Natural killer cell (primary cell): ENCODE data around the gene PARVB. TPM values are rescaled to one million over a fixed set of nuclear protein-coding genes. Genes with fewer than 3 reads are reported as not detected.

Source experiments
- ATAC-seq, 3 donors: fragments of 150-1000 bp in 2 of 3; fragments of 200-7000 bp in 1 of 3; cut with Tn5 transposase; 1 replicate in 1 of 3; 2 replicates in 2 of 3; pipeline ENCODE4 v1.10.0; 2021; ENCODE audit warnings: mild to moderate bottlenecking in 2 of 3, moderate library complexity in 2 of 3
- DNase-seq, 2 donors: peaks; one replicate each; pipeline versions ENCODE4 v3.0.0 to v3.0.0-alpha.2; 2013 to 2021; ENCODE audit warnings: mixed read lengths in 1 of 2
- H3K27ac ChIP-seq: one replicate; pipeline ENCODE4 v1.5.1; 2013; ENCODE audit warnings: mild to moderate bottlenecking, low read length
- H3K27me3 ChIP-seq: one replicate; pipeline ENCODE4 v1.6.1; 2013; ENCODE audit warnings: low read length; ENCODE audit not compliant: control insufficient read depth, insufficient read depth
- H3K36me3 ChIP-seq: one replicate; pipeline ENCODE4 v1.6.1; 2013; ENCODE audit warnings: low read length; ENCODE audit not compliant: control insufficient read depth, insufficient read depth
- H3K4me1 ChIP-seq: one replicate; pipeline ENCODE4 v1.6.1; 2013; ENCODE audit warnings: low read length; ENCODE audit not compliant: control insufficient read depth, insufficient read depth
- H3K4me3 ChIP-seq: one replicate; pipeline ENCODE4 v1.5.1; 2013; ENCODE audit warnings: low read length
- H3K9me3 ChIP-seq: one replicate; pipeline ENCODE4 v1.6.1; 2013; ENCODE audit warnings: low read length; ENCODE audit not compliant: control insufficient read depth, insufficient read depth
- H3K27ac Mint-ChIP-seq, 2 donors: one replicate each; pipeline ENCODE4 v1.8.0; 2022; ENCODE audit warnings: mild to moderate bottlenecking in 2 of 2, mixed read lengths in 2 of 2, moderate library complexity in 1 of 2
- H3K27me3 Mint-ChIP-seq, 2 donors: one replicate each; pipeline ENCODE4 v1.8.0; 2022; ENCODE audit warnings: low read depth in 2 of 2, mixed read lengths in 2 of 2
- H3K36me3 Mint-ChIP-seq: one replicate; pipeline ENCODE4 v1.8.0; 2022; ENCODE audit warnings: mixed read lengths
- H3K4me1 Mint-ChIP-seq, 2 donors: one replicate each; pipeline ENCODE4 v1.8.0; 2022; ENCODE audit warnings: mixed read lengths in 2 of 2
- H3K4me3 Mint-ChIP-seq: one replicate; pipeline ENCODE4 v1.8.0; 2022; ENCODE audit warnings: mild to moderate bottlenecking, moderate library complexity, mixed read lengths
- H3K9me3 Mint-ChIP-seq, 2 donors: one replicate each; pipeline ENCODE4 v1.8.0; 2022; ENCODE audit warnings: mixed read lengths in 2 of 2
- WGBS: methylation state at CpG from one replicate; pipeline ENCODE4 v1.1.7; 2013; ENCODE audit warnings: missing lambda C conversion rate; ENCODE audit not compliant: insufficient coverage; 5-methylcytosine and 5-hydroxymethylcytosine counted together
- intact Hi-C: fragments of 100-400 bp; cut with micrococcal nuclease; formaldehyde crosslinking; loops from one replicate; pipeline ENCODE4 v1.14.2; 2022
- total RNA-seq, 4 donors: library from RNA; stranded (reverse); fragments of 120-200 nt in 1 of 4; gene quantifications; one replicate each; pipeline versions ENCODE4 v1.2.3 to v1.2.4, GENCODE V29; 2013 to 2022
- TF ChIP-seq, protein P1 (sequence below): fragments of 200-600 bp; IDR thresholded peaks from one replicate; pipeline ENCODE4 v1.8.0; 2022; ENCODE audit warnings: antibody characterized with exemption

The PARVB gene
- total RNA-seq, 3 donors from 2014 or later (not counting 1 experiment from before 2014, with no cell fraction given), result 2.9 to 12.5 (median 8.1) TPM

DNA sequence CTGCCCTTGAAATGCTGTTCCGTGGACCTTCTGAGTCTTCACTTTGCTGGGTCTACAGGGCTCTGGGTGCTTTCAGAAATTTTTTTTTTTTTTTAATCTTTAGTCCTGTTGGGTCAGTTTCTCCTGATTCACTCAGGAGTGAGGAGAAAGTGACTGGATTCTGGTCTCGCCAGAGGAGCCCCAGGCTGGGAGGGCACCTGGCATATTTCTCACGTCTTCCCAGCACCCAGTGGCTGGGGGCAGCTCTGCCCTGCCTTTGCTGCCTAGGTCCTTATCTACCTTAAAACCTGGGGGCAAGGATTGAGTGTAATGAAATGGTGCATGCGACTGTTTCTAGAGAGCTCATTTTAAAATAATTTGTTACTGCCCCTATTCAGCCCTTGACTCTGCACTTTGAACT lies 45.5 kb upstream of the PARVB start:
- H3K4me3 Mint-ChIP-seq, result no peak overlapping the region
- no peaks in the 10 kb centered on the region for H3K27me3 Mint-ChIP-seq
- Histone ChIP-seq H3K4me3 (no peak overlapping the region), H3K36me3 (peaks cover 77% of the 10 kb centered on the region), H3K9me3 (no peaks in the 10 kb centered on the region), H3K27ac (no peak overlapping the region), H3K4me1 (no peaks in the 10 kb centered on the region), H3K27me3 (no peaks in the 10 kb centered on the region)
- DNase-seq (no peak), ATAC-seq (no peak)
- TF ChIP-seq, protein P1, sequence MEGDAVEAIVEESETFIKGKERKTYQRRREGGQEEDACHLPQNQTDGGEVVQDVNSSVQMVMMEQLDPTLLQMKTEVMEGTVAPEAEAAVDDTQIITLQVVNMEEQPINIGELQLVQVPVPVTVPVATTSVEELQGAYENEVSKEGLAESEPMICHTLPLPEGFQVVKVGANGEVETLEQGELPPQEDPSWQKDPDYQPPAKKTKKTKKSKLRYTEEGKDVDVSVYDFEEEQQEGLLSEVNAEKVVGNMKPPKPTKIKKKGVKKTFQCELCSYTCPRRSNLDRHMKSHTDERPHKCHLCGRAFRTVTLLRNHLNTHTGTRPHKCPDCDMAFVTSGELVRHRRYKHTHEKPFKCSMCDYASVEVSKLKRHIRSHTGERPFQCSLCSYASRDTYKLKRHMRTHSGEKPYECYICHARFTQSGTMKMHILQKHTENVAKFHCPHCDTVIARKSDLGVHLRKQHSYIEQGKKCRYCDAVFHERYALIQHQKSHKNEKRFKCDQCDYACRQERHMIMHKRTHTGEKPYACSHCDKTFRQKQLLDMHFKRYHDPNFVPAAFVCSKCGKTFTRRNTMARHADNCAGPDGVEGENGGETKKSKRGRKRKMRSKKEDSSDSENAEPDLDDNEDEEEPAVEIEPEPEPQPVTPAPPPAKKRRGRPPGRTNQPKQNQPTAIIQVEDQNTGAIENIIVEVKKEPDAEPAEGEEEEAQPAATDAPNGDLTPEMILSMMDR, result no peak
- H3K9me3 Mint-ChIP-seq, result no peaks in the 10 kb centered on the region
- no peak overlapping the region for H3K27ac Mint-ChIP-seq
- peaks cover 10% of the 10 kb centered on the region for H3K36me3 Mint-ChIP-seq
- WGBS, result 93% methylated on average over 4 of the region's 4 CpGs
- H3K4me1 Mint-ChIP-seq, result no peaks in the 10 kb centered on the region
- intact Hi-C loops, result no loop called here

DNA sequence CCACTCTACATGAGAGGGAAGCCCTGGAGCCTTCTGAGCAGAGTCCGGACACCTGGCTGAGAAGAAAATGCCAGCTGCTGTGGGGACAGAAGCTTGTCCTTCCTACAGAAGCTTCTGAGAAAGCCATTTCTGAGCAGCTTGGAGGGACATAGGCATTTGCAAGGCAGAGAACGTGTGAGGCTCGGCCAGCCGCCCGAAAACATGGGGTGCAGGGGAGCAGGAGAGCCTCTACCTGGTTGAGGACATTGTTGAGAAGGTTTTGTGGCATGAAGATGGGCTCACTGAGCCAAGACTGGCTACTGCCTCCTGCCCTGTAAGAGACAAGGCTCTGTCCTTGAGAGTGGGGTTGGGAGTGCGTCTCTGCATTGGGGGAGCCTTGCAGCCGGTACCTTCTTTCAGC lies 43.5 kb upstream of the PARVB start:
- DNase-seq (no peak), ATAC-seq (no peak)
- H3K27me3 Mint-ChIP-seq, result no peaks in the 10 kb centered on the region
- H3K36me3 ChIP-seq, result peaks cover 74% of the 10 kb centered on the region
- no peaks in the 10 kb centered on the region for H3K9me3 ChIP-seq
- H3K27me3 ChIP-seq, result no peaks in the 10 kb centered on the region
- H3K4me3 ChIP-seq, result no peak overlapping the region
- no peaks in the 10 kb centered on the region for H3K4me1 ChIP-seq
- TF ChIP-seq, protein P1, result no peak
- H3K4me1 Mint-ChIP-seq, result no peaks in the 10 kb centered on the region
- no peak overlapping the region for H3K4me3 Mint-ChIP-seq
- H3K27ac Mint-ChIP-seq, result peak overlapping the region in 1 of 2 donors; percentile 52
- H3K9me3 Mint-ChIP-seq, result no peaks in the 10 kb centered on the region
- intact Hi-C loops, result no loop called here
- WGBS, result 99% methylated on average over 7 of the region's 7 CpGs
- H3K27ac ChIP-seq, result no peak overlapping the region
- peaks cover 13% of the 10 kb centered on the region for H3K36me3 Mint-ChIP-seq

DNA sequence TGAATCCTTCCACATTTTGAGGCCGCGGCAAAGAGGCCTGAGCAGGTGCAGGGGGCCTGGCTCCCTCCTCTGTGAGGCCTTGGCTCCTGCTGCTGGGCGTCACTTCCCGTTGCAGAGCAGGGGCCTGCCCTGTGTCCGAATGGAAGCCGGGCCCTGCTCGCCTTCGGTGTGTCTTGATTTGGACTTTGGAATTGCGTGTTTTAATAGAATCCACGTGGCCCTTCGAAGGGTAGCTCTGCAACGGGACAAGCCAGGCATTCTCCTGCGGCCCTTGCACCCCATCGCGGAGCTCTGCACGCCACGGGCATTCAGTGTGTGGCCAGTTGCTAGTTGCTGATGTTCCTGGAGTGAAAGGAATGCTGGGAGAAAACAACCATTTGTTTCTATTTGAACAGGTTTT lies 43.1 kb upstream of the PARVB start:
- no peaks in the 10 kb centered on the region for H3K4me1 ChIP-seq
- TF ChIP-seq, protein P1, result no peak
- H3K9me3 ChIP-seq, result no peaks in the 10 kb centered on the region
- H3K27me3 ChIP-seq, result no peaks in the 10 kb centered on the region
- H3K27ac Mint-ChIP-seq, result no peak overlapping the region
- H3K27me3 Mint-ChIP-seq, result no peaks in the 10 kb centered on the region
- no peak overlapping the region for H3K27ac ChIP-seq
- ATAC-seq, result no peak
- no peak overlapping the region for H3K4me3 ChIP-seq
- H3K36me3 ChIP-seq, result peaks cover 71% of the 10 kb centered on the region
- no peak overlapping the region for H3K4me3 Mint-ChIP-seq
- DNase-seq, result no peak
- H3K4me1 Mint-ChIP-seq, result no peaks in the 10 kb centered on the region
- H3K9me3 Mint-ChIP-seq, result no peaks in the 10 kb centered on the region
- intact Hi-C loops, result no loop called here
- 99% methylated on average over 17 of the region's 17 CpGs for WGBS
- peaks cover 9% of the 10 kb centered on the region for H3K36me3 Mint-ChIP-seq

DNA sequence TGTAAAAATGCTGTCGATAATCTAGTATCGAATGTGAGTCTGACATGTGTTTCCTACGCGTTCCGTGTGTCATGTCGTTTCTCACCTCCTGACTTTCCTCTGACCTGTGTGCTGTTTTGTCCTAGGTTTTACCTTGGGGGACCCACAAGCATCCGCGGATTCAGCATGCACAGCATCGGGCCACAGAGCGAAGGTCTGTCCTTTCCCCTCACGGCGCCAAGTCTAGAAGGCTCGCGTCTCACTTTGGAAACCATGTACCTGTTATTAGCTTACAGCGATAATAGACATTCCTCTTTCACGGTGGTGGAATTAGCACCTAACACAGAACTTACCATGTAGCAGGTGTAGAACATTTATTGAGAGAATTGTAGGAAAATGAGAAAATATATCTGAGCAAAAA lies 40.3 kb upstream of the PARVB start:
- no peak overlapping the region for H3K27ac Mint-ChIP-seq
- ATAC-seq, result no peak
- H3K4me3 Mint-ChIP-seq, result no peak overlapping the region
- 97% methylated on average over 15 of the region's 16 CpGs for WGBS
- DNase-seq, result no peak
- intact Hi-C loops, result no loop called here
- H3K27me3 ChIP-seq, result no peaks in the 10 kb centered on the region
- no peak overlapping the region for H3K27ac ChIP-seq
- H3K4me3 ChIP-seq, result no peak overlapping the region
- peaks cover 64% of the 10 kb centered on the region for H3K36me3 ChIP-seq
- TF ChIP-seq, protein P1, result no peak
- no peaks in the 10 kb centered on the region for H3K4me1 ChIP-seq
- no peaks in the 10 kb centered on the region for H3K9me3 ChIP-seq
- peaks cover 21% of the 10 kb centered on the region for H3K36me3 Mint-ChIP-seq
- H3K9me3 Mint-ChIP-seq, result no peaks in the 10 kb centered on the region
- H3K27me3 Mint-ChIP-seq, result no peaks in the 10 kb centered on the region
- H3K4me1 Mint-ChIP-seq, result no peaks in the 10 kb centered on the region
